CD1c-positive myeloid dendritic cell (primary cell): ENCODE measurements around the gene ITGA7.

ENCODE experiments used
- DNase-seq: peaks from one replicate; pipeline ENCODE4 v3.0.0-alpha.2; 2016; ENCODE audit errors: extremely low spot score

ITGA7 gene

DNA sequence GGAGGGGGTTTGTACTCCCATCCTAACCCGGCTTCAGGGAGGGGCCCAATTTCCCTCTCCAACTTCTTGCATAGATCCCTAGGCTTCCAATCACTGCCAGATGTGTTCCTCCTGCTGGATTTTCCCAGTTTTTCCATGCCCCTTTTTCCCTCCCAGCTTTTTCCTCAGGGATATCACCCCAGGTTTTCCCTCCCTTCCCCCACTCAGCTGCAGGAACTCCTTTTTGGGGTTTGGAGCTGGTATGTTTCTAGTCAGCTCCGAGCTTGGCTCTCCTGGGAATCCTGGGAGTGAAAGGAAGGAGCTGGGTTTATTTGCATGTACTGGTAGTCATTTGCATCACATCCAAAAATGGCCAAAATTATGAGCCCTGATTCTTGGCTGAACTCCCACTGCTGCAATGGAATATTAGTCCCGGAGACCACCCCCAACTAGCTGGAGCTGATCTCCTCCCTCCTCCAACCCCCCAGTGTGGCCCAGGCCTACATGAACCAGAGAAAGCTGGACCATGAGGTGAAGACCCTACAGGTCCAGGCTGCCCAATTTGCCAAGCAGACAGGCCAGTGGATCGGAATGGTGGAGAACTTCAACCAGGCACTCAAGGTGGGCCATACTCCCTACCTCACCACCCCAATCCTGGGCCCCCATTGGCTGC lies 11.0 kb upstream of the ITGA7 start:
- no peak for DNase-seq

DNA sequence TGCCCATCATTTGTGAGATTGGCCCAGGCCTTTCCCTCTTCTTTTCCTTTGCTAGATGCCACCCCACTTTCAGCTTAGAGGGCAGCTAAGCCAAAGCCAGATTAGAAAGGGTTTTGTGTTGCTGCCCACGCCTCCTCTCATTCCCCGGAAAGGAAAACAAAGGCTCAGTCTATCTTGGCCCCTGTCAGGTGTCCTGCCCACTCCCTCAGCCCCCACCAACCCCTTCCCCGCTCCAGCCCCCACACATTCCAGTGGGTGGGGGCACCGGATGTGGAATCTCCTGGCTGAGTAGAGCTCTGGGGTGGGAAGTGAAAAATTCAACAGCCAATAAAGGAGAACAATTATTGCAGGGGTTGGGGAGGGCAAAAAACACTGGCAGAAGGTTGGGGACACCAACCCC lies 10.3 kb upstream of the ITGA7 start:
- no peak for DNase-seq

DNA sequence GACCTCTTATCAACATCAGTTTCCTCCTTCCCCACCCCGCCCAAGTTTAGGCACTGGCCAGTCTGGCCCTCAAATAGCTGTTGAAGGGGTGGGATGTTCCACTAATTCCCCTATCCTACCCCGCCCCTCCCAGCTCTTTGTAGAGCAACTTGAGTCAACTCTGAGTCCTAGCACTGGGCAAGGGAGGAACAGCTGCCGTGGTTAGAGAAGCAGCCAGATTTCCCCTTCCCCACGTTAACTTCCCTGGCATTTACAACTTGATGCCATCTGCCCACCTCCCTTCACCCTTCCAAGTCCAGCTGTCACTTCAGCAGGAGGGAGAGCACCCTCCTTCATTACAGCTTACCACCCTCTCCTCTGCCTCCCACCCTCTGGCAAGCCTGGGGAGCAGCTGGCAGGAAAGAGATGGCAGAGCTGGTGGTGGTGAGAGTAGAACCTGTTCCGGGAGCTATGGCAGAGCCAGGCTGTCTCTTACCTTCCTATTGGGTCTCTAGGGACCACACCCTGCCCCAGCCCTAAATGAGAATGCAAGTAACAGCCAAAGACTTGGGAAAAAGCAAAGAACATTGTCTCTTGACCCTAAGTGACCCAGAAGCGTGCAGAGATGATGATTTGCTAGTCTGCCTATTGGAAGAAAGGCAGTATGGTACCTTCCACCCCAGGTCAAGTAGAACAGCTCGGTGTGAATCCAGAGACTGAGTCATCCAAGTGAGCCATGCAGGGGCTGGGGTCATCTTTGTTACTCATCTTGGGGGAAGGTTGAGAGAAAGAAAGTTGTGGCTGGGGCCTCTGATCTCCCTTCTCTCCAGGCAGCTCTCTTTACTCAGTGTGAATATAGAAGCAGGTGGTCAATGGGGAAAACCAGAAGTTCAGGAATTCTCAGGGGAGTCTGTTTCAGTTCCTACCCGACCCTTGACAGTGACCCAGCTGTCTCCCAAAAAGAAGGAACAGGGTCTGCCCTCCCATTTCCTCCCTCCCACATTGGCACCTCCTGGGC lies 9.6 kb upstream of the ITGA7 start:
- DNase-seq = peak; percentile 61

DNA sequence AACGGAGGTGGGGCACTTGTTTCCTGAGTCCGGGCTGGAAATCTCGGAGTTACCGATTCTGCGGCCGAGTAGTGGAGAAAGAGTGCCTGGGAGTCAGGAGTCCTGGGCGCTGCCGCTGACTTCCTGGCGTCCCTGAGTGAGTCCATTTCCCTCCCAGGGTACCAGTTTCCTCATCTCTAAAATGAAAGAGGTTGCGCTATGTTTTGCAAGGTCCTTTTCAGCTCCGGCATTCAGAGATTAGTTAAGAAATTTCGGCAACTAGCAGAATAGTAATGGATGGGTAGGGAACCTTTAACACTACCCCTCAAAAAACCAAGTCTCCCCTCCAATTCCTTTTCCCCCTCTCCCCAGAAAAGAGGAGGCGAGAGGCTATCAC lies 8.9 kb upstream of the ITGA7 start:
- DNase-seq = no peak

DNA sequence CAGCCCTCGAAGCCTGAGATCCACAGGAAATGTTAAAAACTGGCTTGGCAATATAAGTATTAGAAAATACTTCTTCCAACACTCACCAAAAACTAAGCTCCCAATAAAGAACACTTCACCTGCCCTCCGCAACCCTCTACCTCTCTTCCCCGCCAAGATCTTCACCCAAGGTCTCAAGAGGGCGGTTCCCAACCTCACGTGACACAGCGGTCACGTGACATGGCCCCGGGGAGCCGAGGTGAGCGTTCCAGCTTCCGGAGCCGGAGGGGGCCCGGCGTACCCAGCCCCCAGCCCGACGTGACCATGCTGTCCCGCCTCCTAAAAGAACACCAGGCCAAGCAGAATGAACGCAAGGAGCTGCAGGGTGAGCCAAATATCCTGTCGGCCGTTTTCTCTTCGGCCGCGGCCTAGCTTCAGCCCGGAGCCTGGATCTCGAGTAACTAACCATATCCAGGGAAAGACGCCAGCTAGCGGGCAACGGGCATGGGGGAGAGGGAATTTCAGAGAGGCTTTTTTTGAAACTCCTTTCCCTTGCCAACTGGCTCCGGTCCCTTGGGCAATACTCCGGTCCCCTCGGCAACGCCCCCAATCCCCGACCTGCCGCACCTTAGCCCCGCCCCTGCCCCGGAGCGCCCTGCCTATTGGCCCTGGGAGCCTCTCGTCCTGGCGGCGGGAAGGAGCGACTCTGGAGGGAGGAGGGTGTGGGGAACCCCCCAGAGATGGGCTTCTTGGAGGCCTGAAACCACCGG lies 8.3 kb upstream of the ITGA7 start, which contains the start of gene BLOC1S1:
TSS of gene BLOC1S1 (plus strand) at position 214 of the 749 bp plus-strand sequence. CDS start at position 220, 6 bp downstream.
- peak; percentile 87 for DNase-seq

DNA sequence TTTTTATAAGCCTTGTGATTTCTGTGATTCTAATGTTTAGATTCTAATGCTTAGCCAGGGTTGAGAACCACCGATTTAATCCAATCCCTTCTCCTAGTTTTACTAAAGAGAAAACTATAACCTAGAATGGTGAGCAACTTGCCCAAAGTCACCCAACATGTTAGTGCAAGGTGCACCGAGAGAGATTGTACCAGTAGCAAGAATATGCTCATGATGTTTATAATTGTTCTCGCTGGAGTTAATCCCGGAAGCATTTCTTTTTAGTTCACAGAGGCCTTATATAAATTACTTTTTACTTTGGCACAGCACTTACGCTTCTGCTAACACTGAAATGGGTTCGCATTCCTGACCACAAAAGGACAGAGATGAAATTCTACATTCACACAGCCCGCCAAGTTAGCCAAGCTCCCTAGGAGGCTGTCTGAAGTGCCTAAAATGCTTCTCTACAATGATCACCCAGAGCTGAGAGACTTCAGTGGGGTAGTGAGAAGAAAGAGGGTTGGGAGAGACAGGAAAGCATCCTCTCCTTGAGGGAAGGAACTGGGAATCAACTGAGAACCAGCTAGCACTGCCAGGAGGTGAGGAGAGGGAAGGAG lies 7.6 kb upstream of the ITGA7 start:
- DNase-seq = no peak

DNA sequence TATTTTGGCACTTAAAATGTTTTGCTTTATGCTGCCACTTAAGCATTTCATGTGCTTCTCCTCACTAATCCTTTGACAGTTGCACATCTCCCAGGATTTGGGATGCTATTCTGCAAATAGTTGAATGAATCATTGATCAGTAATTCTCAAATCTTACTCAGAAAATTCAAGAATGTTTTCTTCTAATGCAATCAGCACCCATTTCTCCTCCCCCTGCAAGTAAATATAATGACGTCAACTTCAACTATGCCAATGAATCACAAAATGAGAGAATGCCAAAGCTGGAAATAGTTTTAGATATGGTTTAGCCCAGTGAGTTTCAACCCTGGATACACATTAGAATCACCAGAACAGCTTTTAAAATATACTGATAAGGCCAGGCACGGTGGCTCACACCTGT lies 6.0 kb upstream of the ITGA7 start:
- no peak for DNase-seq

DNA sequence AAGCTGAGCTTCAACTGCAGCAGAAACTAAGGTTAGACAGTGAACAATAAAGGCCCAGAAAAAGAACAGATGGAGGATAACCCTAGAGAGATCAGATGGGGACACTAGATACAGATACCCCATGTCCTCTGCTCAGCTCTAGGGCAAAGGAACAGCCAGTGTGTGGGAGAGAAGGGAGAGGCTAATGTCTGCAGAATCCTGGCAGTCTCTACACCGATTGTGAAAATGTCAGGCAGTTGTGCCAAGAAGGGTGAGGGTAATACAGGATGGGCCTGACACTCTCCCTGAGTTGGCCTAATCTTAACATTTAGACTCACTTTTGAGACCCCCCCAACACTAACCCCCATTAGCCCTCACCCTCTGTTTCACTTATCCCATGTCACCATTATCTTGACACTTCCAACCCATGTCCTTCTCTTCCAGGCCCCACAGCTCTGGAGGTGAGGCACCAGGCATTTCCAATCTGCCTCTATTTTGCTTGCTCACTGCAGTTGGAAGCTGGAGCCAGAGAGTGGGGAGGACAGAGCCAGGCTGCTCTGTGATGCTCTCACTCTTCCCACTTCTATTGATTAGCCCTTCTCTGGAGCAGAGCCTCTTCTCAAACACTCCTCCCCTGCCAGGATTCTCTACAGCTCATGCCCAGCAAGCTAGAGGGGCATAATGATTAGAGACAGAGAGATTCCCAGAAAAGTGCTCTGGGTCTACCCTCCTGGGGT lies 5.2 kb upstream of the ITGA7 start:
- DNase-seq = no peak

DNA sequence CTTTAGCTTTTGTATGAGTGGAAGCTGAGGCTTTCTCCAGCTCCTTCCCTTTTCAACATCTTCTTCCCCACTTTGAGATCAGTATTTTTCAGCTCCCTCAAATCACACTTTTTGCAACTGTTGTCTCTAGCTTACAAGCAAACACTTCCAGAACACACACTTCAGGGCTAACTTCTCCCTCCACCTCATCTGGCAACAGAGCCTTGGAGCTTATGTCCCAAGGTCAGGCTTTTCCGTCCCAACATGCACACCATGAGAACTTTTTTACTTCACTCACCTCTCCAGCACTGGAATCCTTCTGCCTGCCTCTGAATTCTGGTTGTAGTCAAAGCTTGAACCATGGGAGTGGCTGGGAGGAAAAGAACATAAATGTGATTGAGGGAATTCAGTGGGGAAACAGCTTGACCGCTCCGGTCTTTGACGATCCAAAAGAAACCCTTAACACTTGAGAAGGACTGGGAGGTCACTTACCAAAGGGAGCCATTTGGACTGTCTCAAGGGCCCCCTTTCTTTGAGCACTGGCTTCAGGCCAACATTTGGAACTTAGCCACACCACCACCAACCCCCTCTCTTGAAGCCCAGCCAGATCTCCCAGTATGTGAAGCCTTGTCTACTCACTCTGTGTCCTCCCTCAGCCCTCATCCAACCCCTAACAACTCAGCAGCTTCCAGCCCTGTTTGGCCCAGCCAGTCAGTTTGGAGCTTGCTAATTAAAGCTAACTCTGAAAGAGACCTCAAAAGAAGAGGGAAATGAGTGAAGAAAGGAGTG lies 4.3 kb upstream of the ITGA7 start:
- DNase-seq = no peak

DNA sequence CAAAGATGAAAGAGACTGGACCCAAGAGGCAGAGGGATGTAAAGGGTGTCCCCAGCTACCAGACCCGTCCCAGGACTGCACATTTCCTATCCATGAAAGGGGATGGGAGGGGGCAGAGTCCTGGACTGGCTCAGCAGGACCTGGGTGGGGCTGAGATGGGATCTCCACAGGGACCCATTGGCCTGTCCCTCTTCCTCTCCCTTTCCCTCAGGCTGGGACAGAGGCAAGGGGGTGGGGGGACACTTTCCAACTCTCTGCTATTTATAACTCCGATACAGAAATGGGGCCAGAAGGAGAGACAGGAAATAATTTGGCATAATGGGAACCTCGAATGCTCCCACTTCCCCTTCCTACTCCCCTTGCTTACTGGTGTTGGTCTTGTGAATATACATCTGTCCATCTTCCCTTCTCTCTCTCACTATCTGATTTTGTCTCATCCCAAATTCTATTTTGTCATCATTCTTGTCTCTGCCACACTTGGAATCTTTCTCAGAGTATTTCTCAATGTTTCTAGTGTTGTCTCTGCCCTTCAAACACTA lies 1.1 kb upstream of the ITGA7 start:
- DNase-seq = peak; percentile 45

DNA sequence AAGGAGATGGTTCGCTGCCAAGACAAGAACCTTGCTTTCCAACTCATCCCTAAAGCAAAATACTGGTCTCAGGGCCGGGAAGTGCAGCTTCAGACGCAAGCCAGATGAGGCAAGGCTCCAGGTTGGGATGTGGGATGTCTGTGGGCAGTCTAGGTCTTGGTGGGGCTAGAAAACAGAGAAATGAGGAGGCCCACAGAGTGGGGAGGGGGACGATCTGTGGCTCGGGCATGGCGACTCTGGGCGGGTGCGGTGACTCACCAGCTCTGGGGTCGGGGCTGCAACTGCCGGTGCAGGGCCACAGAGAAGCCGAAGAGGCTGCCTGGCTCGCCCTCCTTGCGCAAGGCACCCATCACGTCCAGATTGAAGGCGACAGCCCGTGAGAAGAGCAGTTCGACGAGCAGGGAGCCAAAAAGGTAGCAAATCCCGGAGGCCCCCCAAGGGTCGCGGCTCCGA lies 459 bp downstream of the ITGA7 start:
- DNase-seq = peak; percentile 35

DNA sequence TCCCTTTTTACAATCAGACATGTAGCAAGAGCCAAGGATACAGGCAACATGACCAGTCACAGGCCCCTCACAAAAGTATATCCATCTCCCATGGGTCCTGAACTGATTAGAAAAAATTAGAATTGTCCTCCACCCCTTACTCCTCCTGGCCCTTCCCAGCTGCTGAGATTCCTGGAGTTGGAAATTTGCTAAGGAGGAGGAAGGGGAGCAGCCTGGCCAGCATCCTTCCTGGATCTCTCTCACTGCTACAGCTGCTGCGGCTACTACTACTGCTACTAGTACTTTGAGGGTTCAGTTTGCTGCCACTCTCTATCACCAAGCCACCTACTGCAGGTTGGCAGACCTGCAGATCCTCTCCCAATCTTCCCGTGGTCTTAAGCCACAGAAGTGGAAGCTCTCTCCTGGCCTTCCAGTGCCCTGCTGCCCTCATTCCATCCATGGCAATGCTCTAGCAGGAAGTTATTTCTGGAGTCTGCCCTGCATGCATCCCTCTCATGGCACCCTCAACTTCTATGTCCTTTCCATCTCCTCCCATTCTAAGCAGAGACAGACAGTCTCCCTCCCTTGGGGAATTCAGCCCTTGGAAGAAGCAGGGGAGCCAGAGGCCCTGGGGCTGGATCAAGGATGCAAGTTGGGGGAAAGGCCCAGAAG lies 1.0 kb downstream of the ITGA7 start:
- no peak for DNase-seq

DNA sequence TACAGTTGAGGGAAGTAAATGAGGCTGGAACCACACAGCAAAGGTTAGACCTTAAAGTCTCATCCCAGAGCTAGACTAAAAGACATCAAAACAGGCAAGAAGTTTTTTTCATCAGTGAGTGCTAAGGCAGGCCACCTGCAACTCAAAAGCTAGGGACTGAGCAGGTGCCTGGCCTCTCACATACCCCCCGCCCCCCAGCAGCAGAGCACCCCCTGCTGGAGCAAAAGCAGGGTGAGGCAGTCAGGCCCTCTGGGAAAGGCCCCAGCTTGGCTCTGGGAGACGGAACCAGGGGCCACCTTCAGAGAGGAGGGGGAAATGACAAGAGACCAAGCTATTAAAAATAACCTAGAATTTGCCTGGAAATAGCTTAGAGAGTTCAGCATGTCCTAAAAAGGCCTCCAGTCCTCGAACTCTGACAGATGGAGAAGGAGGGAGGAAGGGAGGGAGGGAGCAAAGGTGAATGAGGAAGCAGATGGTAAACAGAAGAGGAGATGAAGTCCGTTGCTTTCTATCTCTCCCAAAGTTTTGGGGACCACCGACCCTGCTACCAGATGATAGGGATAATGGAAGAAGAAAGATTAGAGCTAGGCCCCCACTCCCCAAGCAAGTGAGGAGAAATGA lies 1.8 kb downstream of the ITGA7 start:
- no peak for DNase-seq

DNA sequence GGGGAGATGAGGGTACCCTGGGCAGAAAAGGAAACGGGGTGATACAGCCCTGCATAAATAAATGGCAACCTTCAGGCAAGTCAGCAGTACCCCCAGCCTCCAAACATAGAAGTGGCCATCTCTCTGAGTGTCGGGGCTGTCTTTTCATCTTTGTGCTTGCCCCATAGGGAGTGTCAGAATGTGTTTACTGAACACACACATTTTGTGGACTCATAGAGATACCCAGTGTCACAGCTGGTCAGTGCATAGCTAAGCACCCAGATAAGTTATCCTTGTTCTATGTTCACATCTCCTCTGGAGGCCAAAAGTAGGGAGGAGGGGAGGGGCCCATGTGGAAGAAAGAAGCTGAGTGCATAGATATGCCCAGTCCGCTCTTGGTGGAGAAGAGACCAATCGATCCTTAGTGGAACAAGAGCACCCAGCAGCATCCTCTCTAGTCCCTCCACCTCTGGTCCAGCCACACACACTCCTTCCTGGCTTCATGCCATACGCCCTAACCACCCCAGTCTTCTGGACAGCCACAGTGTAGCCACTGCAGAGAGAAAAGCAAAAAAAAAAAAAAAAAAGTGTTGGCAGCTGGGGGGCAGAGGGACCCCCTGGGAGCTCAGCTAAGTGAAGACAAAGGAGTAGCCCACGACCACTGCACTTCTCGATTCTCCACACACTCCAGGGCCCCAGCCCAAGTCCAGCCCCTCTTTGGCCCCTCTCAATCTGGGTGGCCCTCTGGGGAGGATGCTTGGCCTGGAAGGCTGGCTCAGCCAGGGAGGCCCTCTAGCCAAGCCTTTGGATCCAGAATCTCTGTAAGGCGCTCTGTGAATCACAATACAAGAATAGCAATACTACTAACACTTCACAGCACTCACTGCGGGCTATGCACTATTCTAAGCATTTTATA lies 2.6 kb downstream of the ITGA7 start:
- no peak for DNase-seq

DNA sequence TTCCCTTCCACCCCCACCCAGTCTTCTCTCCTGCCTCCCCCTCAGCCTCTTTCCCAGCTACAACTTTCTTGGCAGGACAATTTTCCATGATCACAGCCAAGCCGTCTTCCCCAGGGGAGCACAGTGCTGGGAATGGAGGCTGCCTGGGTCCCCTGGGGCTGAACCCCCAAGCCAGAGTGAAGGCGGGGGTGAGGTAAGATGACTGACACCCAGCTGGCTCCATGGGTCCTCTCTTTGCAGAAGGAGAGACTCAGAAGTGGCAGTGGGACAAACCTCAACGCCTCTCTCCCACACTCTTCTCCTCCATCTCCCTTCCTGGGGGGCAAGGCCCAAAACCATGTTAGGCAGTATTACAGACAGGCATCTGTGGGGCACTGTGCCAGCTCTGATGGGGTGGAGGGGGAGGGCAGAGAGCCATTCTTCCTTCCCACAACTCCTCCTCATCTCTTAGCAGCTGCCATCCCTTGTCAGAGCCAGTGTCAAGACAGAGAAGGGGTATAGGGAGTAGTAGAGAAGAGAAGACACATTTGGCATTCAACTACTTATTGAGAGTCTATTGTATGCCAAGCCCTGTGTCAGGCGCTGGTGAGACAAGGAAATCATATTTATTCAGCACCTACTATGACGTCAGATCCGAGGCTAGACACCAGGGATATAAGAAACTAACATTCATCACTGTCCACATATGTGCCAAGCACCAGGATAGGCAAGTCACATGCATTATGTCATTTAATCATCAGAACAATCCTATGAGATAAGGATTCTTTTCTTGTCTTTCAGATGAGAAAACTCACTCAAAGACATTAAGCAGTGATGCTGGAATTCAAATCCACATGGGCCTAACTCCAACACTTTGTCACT lies 3.6 kb downstream of the ITGA7 start:
- no peak for DNase-seq

DNA sequence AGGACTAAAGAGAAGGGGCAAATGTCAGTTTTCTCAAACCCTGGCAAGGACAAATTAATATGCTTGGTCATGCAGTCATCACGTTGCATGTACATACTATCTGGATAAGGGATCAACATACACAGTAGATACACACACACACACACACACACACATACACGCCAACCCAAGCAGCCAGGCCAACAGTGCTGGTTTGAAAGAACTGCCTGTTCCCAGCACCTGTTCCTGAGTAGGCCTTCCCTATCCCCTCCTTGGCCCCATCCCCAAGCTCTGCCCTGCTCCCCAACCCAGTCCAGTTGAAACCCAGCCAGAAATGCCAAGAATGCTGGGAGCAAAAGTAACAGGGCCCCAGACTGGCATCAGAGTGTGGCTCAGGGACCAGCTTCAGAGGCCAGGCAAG lies 4.4 kb downstream of the ITGA7 start:
- DNase-seq = no peak

DNA sequence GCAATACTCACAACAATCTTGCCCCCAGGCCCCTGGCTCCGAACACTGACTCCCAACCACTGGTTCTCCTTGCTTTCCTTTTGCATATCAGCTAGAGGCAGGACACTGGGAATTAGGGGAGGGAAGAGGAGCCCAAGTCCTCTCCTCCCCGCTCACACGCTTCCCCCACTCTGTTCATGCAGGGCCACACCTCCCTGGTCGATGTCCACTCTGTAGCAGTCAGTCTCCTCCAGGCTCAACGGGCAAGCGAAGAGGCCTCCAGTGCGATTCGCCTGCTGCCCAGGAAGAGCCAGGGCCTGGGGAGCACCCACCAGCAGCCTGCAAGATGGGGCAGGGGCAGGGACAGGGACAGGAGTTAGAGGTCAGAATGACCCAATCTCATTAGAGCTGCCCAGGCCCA lies 4.8 kb downstream of the ITGA7 start:
- DNase-seq = no peak
